Glomerular visceral epithelial cell (primary cell): ENCODE measurements around the gene CFAP54.
"Not testable (repeated sequence)": the region's sequence is repeated elsewhere in the genome, so short reads cannot be mapped to it uniquely, and the experiment has no call there.

Experiments used
- DNase-seq: peaks from one replicate; pipeline ENCODE4 v3.0.0-alpha.2; 2016; ENCODE audit errors: extremely low spot score

Gene CFAP54

DNA sequence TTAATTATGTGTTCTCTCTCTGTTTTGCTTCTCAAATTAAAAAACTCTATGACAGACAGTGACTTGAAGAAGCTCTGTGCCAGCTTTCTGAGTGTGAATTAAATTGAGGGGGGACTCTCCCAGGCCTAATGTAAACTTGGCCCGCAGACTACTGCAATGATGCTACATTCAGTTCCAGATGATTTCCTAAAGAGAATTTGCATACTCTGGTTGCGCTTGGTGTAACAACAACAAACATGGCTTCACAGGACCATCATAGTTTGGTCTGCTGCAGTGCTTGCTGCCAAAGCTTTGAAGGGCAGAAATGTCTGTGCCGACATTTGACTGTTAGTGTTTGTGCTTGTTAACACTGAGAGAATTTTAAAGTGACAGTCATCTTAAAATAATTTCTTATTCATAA lies 25.0 kb downstream of the CFAP54 start:
- DNase-seq: peak; percentile 8

DNA sequence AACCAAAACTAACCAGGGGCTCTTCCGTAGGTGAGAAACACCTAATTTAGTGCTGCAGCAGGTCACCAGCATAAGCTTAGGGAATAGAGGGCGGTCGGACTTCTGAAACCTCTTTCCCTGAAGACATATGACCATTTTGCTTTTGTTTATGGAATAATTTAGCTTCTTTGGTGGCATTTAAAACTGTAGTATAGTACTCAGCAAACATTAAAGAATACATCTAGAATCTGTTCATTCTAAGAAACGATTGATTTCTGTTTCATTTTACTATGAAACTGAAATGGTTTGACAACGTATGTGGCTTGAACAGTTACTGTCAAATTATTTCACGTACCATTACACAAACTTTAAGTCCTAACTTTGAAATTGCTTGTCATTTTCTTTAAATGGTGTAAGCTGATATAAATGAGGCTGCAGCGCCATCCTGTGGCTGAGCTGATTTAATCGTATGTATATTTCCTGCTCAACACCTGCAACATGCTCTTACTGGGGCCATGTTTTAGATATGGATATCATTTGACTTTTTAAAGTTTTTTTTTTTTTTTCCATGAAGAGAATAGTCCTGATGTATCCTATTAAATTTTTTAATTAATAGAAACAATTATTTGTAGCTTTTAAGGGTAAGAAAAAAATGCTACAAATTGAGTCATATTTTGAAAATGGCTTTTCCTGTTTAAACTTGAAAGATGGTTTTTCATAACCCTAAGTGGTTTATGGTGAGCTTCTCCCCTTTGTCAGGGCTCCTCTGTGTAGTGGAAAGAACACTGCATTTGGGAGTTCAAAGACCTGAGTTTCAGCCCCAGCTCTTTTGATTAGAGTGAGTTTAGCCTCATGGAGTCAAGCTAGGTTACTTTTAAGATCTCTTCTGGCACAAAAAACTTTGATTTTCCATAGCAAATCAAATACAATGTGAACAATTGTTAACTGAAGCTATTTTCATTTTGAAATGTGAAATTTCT lies 27.4 kb downstream of the CFAP54 start:
- peak; percentile 77 for DNase-seq

DNA sequence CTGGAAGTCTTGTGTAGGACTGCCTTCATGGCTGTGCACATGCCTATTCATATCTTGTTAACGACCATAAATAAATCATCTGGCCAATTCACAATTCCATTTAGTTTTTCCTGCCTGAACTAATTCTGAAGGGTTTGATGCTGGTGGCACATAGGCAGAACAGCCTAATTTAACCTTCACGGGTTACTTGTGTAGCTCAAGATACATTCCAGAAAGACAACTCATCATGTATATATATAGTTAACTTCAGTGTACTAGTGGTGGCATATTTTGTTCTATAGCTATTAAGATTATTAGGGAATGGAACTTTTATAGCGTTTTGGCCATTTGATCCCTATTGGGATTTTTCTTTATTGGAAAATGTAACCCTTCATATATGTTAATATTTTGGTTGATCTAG lies 31.4 kb downstream of the CFAP54 start:
- DNase-seq: no peak

DNA sequence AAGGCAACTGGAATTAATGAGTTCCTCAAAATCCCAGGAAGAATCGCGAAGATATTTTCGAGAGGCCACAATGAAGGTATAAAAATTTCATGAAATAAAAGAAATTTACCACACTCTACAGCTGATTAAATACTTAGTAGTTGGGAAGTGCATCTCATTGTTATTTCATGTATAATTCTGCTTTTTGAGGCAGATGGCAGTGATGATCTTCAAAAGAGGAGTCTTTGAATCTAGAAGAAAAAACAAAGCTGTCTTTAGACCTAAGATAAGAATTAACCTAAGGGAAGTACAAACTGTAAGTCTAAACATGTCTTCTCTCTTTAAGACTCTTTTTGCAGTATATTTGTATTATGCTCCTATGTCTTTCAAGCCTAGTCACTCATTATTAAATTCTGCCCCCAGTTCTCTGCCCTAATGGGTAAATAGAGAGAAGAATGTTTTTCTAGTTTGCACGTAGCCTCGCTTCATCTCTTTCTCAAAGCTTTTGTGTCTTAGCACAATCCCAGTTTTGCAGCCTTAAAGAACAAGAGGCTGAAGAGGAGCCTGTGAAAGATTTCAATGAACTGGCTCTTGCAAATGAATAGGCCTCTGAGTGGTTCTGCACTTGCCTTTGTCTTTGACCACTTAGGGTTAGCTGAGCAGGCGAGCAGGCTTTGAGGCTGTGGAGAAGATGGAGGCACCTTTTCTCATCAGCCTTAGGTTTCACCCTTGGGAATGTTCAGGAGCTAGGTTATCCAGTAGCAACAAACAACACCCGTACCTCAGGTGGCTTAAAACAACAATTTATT lies 32.7 kb downstream of the CFAP54 start:
- no peak for DNase-seq

DNA sequence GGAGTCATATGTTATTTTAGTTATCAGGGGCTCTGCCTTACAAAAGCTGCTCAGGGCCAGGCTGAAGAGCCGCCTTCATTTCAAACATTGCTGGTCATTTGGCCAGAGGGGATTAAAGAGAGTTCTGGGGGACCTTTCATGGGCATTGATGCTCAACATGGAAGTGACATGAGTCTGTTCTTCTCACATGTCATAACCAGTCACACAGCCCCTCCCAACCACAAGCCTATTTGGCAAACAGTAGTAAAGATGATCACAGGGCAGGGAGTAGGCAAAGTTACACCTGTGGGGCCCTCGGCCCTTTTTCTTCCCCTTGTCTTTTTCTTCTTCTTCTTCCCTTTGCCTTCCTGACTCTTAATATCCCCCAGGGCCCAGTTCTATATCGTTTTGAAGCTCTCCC lies 33.3 kb downstream of the CFAP54 start:
- no peak for DNase-seq

DNA sequence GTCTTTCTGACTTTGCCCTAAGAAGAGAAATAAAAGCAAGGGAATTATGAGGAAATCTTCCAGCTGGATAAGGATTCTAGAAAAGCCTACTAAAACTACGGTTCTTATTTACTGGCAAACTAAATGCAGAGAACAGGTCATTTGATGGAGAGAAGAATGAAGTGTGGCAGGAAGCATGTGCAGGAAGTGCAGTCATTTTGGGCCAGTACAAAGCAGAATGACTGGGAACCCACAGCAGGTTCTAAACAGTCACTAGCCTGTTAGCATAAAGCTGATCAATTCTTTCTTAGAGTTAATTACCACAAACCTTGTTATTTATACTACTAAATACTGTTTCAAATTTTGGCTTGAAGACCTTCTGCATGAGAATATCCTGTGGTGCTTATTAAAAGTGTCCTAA lies 36.7 kb downstream of the CFAP54 start:
- no peak for DNase-seq

DNA sequence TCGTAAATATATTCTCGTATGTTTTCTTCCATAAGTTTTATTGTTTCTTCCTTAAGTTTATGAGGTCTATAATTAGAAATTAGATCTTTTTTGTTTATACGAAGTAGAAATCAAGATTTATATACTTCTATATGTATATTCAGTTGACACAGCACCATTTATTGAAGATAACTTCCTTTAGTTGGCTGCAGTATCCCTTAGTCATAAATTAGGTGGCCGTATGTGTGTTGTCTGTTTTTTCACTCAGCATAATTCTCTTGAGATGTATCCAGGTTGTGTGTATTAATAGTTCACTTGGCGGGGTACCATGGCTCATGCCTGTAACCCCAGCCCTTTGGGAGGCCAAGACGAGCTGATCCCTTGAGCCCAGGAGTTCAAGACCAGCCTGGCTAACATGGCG lies 40.5 kb downstream of the CFAP54 start:
- DNase-seq: no peak

DNA sequence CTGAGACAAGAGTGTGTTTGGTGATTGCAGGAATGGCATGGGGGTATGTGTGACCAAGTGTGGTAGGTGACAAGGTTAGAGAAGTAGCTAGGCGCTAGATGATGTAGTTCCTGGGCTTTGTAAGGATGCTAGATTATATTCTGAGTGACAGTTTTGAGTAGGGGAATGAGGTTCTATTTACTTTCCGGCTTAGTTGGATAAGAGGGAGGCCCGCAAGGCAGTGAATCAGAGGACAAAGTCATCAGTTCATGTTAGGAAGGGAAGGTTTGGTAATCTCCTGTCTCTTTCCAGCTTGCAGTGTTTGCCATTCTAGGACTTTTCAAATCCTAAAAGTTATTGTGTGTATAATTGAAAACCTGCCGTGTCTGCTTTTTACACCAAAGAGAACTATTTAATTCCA lies 45.0 kb downstream of the CFAP54 start:
- no peak for DNase-seq

DNA sequence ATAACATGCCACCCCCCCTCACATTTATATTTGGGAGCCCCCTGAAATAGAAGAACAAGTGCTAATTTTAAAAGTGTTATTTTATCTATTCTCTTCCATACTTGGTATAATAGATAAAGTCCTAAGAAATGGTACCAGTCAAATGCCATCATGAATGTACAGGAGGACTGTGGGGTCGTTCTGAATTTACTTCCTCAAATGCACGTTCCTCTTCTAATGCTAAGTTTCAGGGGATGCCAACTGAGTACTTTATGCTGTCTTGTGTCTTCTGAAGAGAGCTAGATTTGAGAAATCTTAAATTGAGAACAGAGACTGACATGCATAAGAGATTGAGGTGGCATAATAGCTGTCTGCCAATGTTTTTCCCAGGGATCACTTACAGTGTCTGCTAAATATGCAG lies 59.0 kb downstream of the CFAP54 start:
- no peak for DNase-seq

DNA sequence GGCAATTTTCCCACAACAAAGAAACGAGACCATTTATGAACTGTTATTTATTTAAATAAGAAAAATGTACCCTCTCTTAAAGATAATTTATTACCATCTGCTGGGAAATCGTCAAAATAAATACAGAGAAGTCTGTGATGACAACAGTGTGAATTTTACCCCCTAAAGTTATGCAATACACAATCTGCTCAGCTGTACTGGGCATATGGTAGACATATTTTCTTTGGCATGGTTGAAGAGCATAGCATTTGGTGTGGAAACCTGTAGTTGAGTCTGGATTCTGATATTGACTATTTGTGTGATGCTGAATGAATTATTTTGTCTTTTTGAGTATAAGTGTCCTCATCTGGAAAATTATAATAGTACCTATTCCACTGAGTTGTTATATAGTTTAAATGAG lies 60.0 kb downstream of the CFAP54 start:
- no peak for DNase-seq

DNA sequence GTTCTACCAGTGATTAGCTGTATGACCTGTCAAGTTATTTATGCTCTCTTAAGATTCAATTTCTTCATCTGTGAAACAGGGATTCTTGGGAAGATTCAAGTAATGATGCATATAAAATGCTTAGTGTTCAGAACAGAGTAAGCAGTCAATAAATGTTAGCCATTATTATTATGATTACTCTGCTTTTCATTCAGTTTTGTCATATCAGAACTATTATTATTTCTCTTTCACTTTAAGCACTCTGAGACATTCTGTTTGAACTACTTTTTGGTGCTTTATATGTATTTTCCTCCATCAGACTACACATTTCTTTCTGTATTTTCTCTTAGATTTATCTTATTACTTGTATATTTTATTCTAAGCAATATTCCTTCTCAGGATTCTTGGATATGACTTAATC lies 81.2 kb downstream of the CFAP54 start:
- no peak for DNase-seq

DNA sequence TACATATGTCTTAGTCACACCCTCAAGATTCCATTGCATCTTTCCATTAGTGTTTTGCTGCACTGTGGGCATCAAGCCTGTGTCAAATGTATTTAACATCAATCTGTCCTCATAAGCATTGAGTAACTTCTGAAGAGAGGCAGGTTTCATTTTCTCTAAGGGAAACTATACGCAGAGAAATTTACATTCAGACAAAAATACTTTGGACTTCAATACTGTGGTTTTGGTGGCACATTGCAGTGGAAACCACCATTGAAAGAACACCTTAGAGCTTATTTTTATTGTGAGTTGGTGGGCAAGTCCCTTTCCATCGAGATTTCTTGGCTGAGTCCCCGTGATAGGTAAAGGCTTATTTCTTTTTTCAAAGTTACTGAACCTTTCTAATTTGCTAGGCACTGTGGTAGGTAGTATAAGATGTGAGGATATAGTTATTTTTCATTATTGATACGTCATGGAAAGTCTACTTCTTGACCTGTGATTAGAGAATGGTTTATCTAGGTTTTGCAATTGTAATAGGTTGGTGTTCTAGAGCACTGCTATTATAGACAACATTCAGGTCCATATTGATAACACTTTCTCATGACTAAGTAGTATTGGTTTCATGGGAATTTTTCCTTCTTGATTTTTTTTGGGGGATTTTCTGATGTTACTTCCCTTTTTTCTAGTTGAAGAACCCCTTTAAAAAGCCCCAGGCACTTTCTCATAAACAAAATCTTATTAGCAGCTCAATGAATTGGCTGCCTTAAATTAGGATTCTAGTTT lies 81.9 kb downstream of the CFAP54 start:
- no peak for DNase-seq

DNA sequence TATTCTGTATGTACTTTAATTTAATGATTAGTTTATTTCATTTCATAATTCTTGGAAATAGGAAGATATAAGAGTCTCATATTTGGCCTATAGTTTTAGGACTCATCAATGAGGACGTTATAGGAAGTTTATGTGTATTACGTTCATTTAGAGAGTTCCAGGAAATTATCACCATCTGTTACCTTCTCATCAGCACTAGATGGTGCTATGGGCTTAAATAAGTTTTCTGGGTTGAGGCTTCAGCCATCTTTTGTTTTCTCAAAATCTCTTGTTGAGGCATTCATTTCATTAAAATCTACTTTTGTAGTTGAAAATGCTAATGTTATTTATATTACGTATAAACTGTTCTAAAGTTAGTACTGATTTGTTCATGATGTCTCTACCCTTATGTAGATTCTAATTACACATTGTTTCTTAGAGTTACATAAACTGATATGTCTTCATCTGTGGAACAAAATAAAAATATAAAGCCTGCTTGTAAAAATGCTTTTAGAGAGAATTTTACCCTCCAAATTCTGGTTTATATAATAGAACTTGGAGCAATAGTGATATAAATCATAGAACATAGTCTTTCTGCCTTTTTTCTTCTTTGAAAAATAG lies 89.2 kb downstream of the CFAP54 start:
- DNase-seq: peak; percentile 38

DNA sequence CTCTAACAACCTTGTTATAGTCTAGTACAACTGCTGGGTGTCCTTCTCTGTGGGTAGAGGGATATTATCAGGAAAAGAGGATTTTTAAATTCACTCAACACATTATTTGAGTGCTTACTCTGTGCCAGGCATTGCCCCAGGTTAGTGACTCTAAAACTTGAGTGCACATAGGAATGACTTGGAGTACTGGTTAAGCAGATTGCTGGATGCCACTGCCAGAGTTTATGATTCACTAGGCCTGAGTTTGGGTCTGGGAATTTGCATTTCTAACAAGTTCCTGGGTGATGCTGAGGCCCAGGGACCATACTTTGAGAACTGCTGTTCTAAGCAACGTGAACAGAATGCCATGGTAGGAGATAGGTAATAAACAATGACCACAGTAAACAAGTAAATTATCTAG lies 96.6 kb downstream of the CFAP54 start:
- DNase-seq: no peak

DNA sequence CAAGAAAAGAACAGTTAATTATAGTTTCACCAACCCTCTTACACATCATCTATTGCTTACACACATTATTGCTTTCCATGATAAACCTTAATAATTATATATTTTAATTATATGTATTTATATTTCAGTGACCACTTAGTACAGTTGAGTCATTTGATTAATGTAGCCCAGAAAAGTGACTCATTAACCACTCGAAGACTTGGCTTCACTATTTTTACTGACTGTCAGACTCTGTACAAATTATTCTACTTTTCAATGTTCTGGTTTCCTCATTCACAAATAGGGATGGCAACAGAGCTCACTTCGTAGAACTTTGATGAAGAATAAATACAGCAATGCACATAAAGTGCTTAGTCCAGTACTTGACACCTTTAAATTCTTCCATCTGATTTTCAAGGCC lies 98.3 kb downstream of the CFAP54 start:
- no peak for DNase-seq

DNA sequence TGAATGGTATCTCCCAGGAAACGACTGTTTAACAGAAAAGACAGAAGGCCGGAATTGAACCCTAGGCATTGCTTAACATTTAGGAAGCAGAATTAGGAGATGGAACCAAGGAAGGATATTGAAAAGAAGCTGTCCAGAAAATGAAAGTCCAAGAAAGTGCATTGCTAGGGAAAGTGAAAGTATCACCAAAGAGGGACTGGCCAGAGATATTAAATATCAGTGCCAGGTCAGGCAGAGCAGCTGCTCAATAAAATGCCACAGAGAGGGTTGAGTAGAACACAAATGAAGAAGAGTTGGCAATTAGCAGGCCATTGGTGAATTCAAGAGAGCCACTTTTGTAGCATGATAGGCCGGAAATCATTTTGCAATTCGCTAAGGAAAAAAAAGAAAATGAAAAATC lies 101.6 kb downstream of the CFAP54 start:
- DNase-seq: no peak

DNA sequence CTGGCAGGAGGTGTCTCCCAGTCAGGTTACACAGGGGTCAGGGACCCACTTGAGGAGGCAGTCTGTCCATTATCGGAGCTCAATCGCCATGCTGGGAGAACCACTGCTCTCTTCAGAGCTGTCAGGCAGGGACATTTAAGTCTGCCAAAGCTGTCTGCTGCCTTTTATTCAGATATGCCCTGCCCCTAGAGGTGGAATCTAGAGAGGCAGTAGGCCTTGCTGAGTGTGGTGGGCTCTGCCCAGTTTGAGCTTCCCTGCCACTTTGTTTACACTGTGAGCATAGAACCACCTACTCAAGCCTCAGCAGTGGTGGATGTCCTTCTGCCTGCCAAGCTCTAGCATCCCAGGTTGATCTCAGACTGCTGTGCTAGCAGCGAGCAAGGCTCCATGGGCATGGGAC lies 115.0 kb downstream of the CFAP54 start:
- DNase-seq: not testable (repeated sequence)

DNA sequence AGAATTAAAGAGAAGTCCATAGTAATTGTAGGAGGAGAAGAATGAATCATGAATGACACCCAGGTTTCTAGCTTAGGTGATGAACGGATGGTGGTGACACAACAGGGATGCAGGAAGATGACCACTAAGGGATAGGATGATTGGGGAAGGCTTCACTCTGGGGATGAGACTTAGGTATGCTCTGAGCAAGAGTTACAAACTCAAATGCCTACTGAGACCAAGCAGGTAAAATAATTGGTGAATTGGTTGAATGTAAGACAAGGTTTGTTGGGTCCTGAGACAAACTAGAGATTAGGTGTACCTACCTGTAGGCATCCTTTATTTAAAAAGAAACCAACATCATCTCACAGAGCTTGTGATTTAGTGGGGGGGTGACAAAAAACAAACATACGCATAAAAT lies 116.3 kb downstream of the CFAP54 start:
- no peak for DNase-seq

DNA sequence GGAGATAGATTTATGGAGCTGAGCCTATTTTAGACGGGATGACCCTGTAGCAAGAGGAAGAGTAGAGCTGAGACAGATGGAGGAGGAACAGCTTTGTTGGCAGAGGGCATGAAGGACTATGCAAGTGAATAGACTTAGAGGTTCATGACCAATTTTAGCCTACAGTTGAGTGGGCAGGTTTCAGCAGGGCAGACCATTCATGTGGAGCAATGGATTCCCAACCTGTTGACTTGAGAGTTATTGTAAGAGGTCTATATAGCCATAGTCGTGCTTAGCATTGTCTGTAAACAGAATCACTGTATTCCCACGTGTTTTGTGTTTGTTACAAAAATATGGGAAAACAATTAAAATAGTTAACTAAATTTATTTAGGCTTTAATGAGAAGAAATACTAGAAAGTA lies 116.8 kb downstream of the CFAP54 start:
- no peak for DNase-seq

DNA sequence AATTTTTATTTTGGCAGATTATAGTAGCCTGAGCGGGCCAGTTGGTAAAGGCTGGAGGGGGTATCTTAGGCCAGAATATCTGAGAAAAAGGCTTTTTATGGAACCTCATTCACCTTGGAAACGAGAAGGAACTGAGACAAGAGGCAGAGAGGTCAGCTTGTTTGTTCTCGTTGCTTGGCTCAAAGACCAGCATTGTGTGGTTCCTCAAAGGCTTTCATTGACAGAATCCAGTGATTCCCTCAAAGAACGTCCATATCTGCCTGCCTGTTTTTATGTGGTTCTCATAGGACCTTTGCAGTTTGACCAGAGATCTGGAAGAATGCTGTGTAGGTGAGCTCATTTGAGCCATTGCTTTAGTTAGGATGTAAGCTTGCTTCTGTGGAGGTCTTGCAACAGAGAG lies 117.3 kb downstream of the CFAP54 start:
- DNase-seq: no peak

DNA sequence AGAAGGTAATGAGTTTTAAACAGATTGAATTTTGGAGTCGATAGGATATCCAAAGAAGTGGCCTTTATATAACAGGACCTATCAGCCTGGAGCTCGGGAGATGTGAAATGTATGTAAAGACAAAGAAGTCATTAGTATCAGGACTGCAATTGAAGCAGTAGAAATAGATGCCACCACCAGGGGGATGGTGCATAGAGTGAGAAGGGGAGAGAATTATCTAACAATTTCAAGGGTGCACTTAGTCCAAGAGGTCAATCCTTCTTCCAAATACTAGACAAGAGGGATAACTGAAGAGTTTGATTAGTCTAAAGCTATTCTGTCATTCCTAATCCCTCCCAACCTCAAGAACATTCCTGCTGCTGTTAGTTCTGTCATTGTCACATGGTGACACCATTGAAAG lies 127.8 kb downstream of the CFAP54 start:
- DNase-seq: no peak

DNA sequence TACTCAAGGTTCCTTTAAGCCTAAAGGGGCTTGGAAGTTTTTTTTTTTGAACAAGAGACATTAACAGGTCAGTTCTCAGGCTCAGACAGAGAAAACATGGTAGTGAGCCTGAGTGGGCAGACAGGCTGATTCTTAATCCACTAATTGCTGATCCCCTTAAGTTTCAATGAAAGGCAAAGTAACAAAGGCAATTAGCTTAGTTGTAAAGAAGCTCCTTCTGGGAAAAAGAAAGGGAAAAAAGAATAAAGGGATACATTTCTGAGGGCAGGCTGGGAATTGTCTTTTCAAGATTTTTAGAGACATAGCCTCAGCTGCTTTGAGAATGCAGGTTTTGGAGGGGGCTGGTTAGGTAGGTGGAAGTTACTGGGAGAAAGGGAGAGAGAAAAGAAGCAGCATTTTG lies 133.8 kb downstream of the CFAP54 start:
- no peak for DNase-seq
